ENCODE results near the gene CUX1. TPM values are rescaled to one million over a fixed set of nuclear protein-coding genes. Genes with fewer than 3 reads are reported as not detected.

Gene CUX1
- total RNA-seq, 1 experiment from 2014 or later: 53.5 TPM

- Histone ChIP-seq H2AFZ (ENCODE audit: low read length) (no peak overlapping the region), H4K5ac (ENCODE audit: insufficient read length, low read depth, low read length) (no peak overlapping the region), H3K79me1 (ENCODE audit: insufficient read depth, low read depth, low read length, poor library complexity, severe bottlenecking) (no peaks in the 10 kb centered on the region), H3K79me2 (ENCODE audit: insufficient read depth, low read length) (no peaks in the 10 kb centered on the region), H3K9ac (ENCODE audit: extremely low read depth, insufficient read length, low read length) (no peak overlapping the region), H2BK120ac (ENCODE audit: low read depth, low read length, poor library complexity, severe bottlenecking) (no peak overlapping the region), H2BK15ac (ENCODE audit: low read depth, low read length) (no peak overlapping the region), H3K23ac (ENCODE audit: insufficient read length, low read depth, low read length) (no peak overlapping the region), H4K8ac (replicated peaks; ENCODE audit: insufficient read length, low read depth, low read length) (no peak overlapping the region), H4K20me1 (ENCODE audit: control insufficient read depth, insufficient read depth, insufficient read length) (no peaks in the 10 kb centered on the region), H4K91ac (ENCODE audit: insufficient read length, low read depth, low read length) (no peak overlapping the region), H3K56ac (ENCODE audit: insufficient read length, low read depth, low read length) (no peak overlapping the region), H2BK5ac (ENCODE audit: insufficient read length, low read length) (no peak overlapping the region), H3K4me2 (ENCODE audit: insufficient read depth, insufficient read length, low read length) (no peak overlapping the region), H3K9me3 (ENCODE audit: control insufficient read depth, low read depth, low read length) (no peaks in the 10 kb centered on the region), H2AK5ac (ENCODE audit: insufficient read length, low read length) (no peak overlapping the region), H3K23me2 (ENCODE audit: insufficient read length, low read depth, low read length, poor library complexity, severe bottlenecking) (no peaks in the 10 kb centered on the region), H2BK12ac (ENCODE audit: insufficient read length, low read depth, low read length) (no peak overlapping the region), H3K4ac (ENCODE audit: low read depth, low read length) (no peak overlapping the region), H3T11ph (ENCODE audit: low read length) (no peak overlapping the region), H3K18ac (ENCODE audit: insufficient read length, low read depth, low read length) (no peak overlapping the region), H3K27ac (ENCODE audit: insufficient read length, low read depth, low read length) (no peak overlapping the region), H3K4me1 (ENCODE audit: insufficient read depth, low read length) (no peaks in the 10 kb centered on the region), H3K27me3 (ENCODE audit: insufficient read depth, low read length) (no peaks in the 10 kb centered on the region), H3K14ac (ENCODE audit: insufficient read depth, low read length) (no peak overlapping the region), H2BK20ac (ENCODE audit: low read depth, low read length, poor library complexity, severe bottlenecking) (no peak overlapping the region)
- Mint-ChIP-seq H3K4me1 (peaks cover 3 to 8% of the 10 kb centered on the region in 2 experiments; a peak in 3 of 4 replicates), H3K9me3 (no peaks in the 10 kb centered on the region), H3K27ac (no peak overlapping the region), H3K36me3 (ENCODE audit: insufficient read depth in 1 of 3, low read depth in 3 of 3) (no peaks in the 10 kb centered on the region), H3K4me3 (no peak overlapping the region), H3K27me3 (ENCODE audit: low read depth) (peaks cover 21% of the 10 kb centered on the region)
- WGBS (ENCODE audit: extremely low coverage, insufficient read length, low lambda C conversion rate): no CpG with 5 or more reads among the region's 3 CpGs
- no peak for TF ChIP-seq CTCF (conservative IDR thresholded peaks at IDR 0.05)
- no peak for DNase-seq
Observed at GRCh38 chr7:101780281-101780680, 37.1 kb upstream of the CUX1 start.

All from H9 (cell line).